HepG2 (cell line): ENCODE data around the gene SERPINA3. TPM values are rescaled to one million over a fixed set of nuclear protein-coding genes. Genes with fewer than 3 reads are reported as not detected.

Experiments
- CREB3 ChIP-seq: sonication (generic); formaldehyde crosslinking; IDR thresholded peaks from 2 replicates; pipeline ENCODE4 v1.5.0; 2020; ENCODE audit warnings: missing genetic modification reagents
- CREBL2 ChIP-seq: sonication (generic); formaldehyde crosslinking; IDR thresholded peaks from 2 replicates; pipeline ENCODE4 v1.8.1; 2023; ENCODE audit warnings: missing genetic modification reagents, mild to moderate bottlenecking, borderline replicate concordance
- CSRNP2 ChIP-seq: sonication (generic); formaldehyde crosslinking; conservative IDR thresholded peaks from 2 replicates; pipeline ENCODE4 v1.8.0; 2022; ENCODE audit warnings: low read depth, missing genetic modification reagents
- GLMP ChIP-seq: sonication (generic); formaldehyde crosslinking; IDR thresholded peaks from 2 replicates; pipeline ENCODE4 v1.9.0; 2021; ENCODE audit warnings: missing genetic modification reagents, mild to moderate bottlenecking, borderline replicate concordance
- GPN1 ChIP-seq: sonication (generic); formaldehyde crosslinking; IDR thresholded peaks from 2 replicates; pipeline ENCODE4 v1.5.1; 2020; ENCODE audit warnings: missing genetic modification reagents, borderline replicate concordance
- JDP2 ChIP-seq: sonication (generic); formaldehyde crosslinking; IDR thresholded peaks from 2 replicates; pipeline ENCODE4 v1.8.1; 2022; ENCODE audit warnings: missing genetic modification reagents, borderline replicate concordance
- KDM5A ChIP-seq: fragments of 200-600 bp; sonication (generic); IDR thresholded peaks from 2 replicates; pipeline ENCODE4 v1.7.0; 2018; ENCODE audit warnings: antibody characterized with exemption, mild to moderate bottlenecking, low read length, borderline replicate concordance
- KLF12 ChIP-seq: sonication (generic); formaldehyde crosslinking; IDR thresholded peaks from 2 replicates; pipeline ENCODE4 v1.4.0; 2020; ENCODE audit warnings: missing genetic modification reagents, borderline replicate concordance
- MTERF4 ChIP-seq: sonication (generic); formaldehyde crosslinking; IDR thresholded peaks from 2 replicates; pipeline ENCODE4 v1.8.0; 2023; ENCODE audit warnings: mild to moderate bottlenecking, missing genetic modification reagents
- PITX1 ChIP-seq: sonication (generic); formaldehyde crosslinking; IDR thresholded peaks from 2 replicates; pipeline ENCODE4 v1.5.1; 2020; ENCODE audit warnings: mild to moderate bottlenecking, missing genetic modification reagents
- PRDM10 ChIP-seq: sonication (generic); formaldehyde crosslinking; IDR thresholded peaks from 2 replicates; pipeline ENCODE4 v1.4.0; 2020; ENCODE audit warnings: low read depth, missing genetic modification reagents
- RARG ChIP-seq: sonication (generic); formaldehyde crosslinking; IDR thresholded peaks from 2 replicates; pipeline ENCODE4 v1.4.0; 2020; ENCODE audit warnings: low read depth, mild to moderate bottlenecking, missing genetic modification reagents
- RFX1 ChIP-seq: fragments of 450-650 bp; IDR thresholded peaks from 2 replicates; pipeline ENCODE4 v1.6.1; 2017
- SNAI1 ChIP-seq: sonication (generic); formaldehyde crosslinking; IDR thresholded peaks from 2 replicates; pipeline ENCODE4 v1.5.0; 2020; ENCODE audit warnings: mild to moderate bottlenecking, missing genetic modification reagents, borderline replicate concordance
- SRY ChIP-seq: sonication (generic); formaldehyde crosslinking; IDR thresholded peaks from 2 replicates; pipeline ENCODE4 v1.8.0; 2022; ENCODE audit warnings: mild to moderate bottlenecking, missing genetic modification reagents
- ZBTB38 ChIP-seq: sonication (generic); formaldehyde crosslinking; IDR thresholded peaks from 2 replicates; pipeline ENCODE4 v1.5.1; 2020; ENCODE audit warnings: mild to moderate bottlenecking, missing genetic modification reagents
- ZNF484 ChIP-seq: sonication (generic); formaldehyde crosslinking; IDR thresholded peaks from 2 replicates; pipeline ENCODE4 v1.5.1; 2020; ENCODE audit warnings: mild to moderate bottlenecking, low read depth, missing genetic modification reagents, borderline replicate concordance
- ZNF720 ChIP-seq: sonication (generic); formaldehyde crosslinking; IDR thresholded peaks from 2 replicates; pipeline ENCODE4 v1.4.0; 2020; ENCODE audit warnings: missing genetic modification reagents
- ZNF800 ChIP-seq: sonication (generic); formaldehyde crosslinking; IDR thresholded peaks from 2 replicates; pipeline ENCODE4 v1.4.0; 2020; ENCODE audit warnings: missing genetic modification reagents
- ZNF841 ChIP-seq: sonication (generic); formaldehyde crosslinking; IDR thresholded peaks from 2 replicates; pipeline ENCODE4 v1.8.1; 2023; ENCODE audit warnings: missing genetic modification reagents, borderline replicate concordance
- polyA plus RNA-seq, 8 experiments: library from polyadenylated mRNA; depleted of rRNA in 3 of 8; stranded (reverse) in 7 of 8; unstranded in 1 of 8; fragments of >200 nt; fragmentation: Illumina TruSeq in 4 of 8; extraction: Trizol in 4 of 8; gene quantifications; 2 replicates each; pipeline versions ENCODE4 v1.2.1 to v1.2.3, GENCODE V29; 2011 to 2016; ENCODE audit warnings: low read depth in 4 of 8, missing spikeins in 1 of 8, mixed read lengths in 1 of 8; ENCODE audit not compliant: insufficient read depth in 1 of 8
- total RNA-seq, 5 experiments: library from RNA; depleted of rRNA; stranded (reverse); fragments of >200 nt; fragmentation: Illumina TruSeq; extraction: Trizol; gene quantifications; 2 replicates each; pipeline ENCODE4 v1.2.3, GENCODE V29; 2016; ENCODE audit warnings: low read depth in 1 of 5

SERPINA3 gene
- total and polyA plus RNA-seq, 2 of the 13 experiments (the other 11 are each of a cell fraction or from before 2014, with no cell fraction given): 825 to 2,200 TPM

GRCh38 chr14:94612174-94612573 lies at the start of gene SERPINA3 (continued):
- TF ChIP-seq MTERF4 (CRISPR knock-in tag) (no peak), ZNF841 (CRISPR knock-in tag) (no peak), ZNF800 (no peak), GLMP (no peak), RARG (CRISPR knock-in tag) (no peak), KLF12 (CRISPR knock-in tag) (no peak), CSRNP2 (CRISPR knock-in tag) (no peak), CREB3 (no peak), JDP2 (no peak), SNAI1 (CRISPR knock-in tag) (no peak), GPN1 (CRISPR knock-in tag) (no peak), KDM5A (no peak), ZNF484 (CRISPR knock-in tag) (no peak), SRY (CRISPR knock-in tag) (no peak), CREBL2 (CRISPR knock-in tag) (no peak), PRDM10 (CRISPR knock-in tag) (no peak), ZBTB38 (CRISPR knock-in tag) (no peak), ZNF720 (no peak), RFX1 (no peak), PITX1 (CRISPR knock-in tag) (no peak)
